Activated naive CD4-positive, alpha-beta T cell (primary cell): ENCODE measurements around the gene HLCS.
"Not testable (repeated sequence)": the region's sequence is repeated elsewhere in the genome, so short reads cannot be mapped to it uniquely, and the experiment has no call there.

Source experiments
- DNase-seq, 4 experiments: peaks; one replicate each; lab custom pipeline; 2025; lab: John Stamatoyannopoulos, UW

HLCS gene

GRCh38 chr21:36850372-36850771, 116.1 kb downstream of the HLCS start:
- DNase-seq = no peak

- DNase-seq = no peak
Measured at GRCh38 chr21:36849461-36850105, 116.9 kb downstream of the HLCS start.

GRCh38 chr21:36848730-36849274, 117.7 kb downstream of the HLCS start:
- no peak for DNase-seq

- DNase-seq = no peak
Measured at GRCh38 chr21:36847189-36847588, 119.3 kb downstream of the HLCS start.

GRCh38 chr21:36846631-36847030, 119.8 kb downstream of the HLCS start:
- no peak for DNase-seq

- no peak for DNase-seq
Measured at GRCh38 chr21:36845790-36846189, 120.7 kb downstream of the HLCS start.

- DNase-seq = no peak
Measured at GRCh38 chr21:36845070-36845469, 121.4 kb downstream of the HLCS start.

GRCh38 chr21:36841866-36842265, 124.6 kb downstream of the HLCS start:
- DNase-seq = no peak

- no peak for DNase-seq
Measured at GRCh38 chr21:36839735-36840134, 126.7 kb downstream of the HLCS start.

GRCh38 chr21:36839123-36839522, 127.3 kb downstream of the HLCS start:
- no peak for DNase-seq

- DNase-seq = no peak
Measured at GRCh38 chr21:36835383-36835795, 131.1 kb downstream of the HLCS start.

- no peak for DNase-seq
Measured at GRCh38 chr21:36834192-36834591, 132.3 kb downstream of the HLCS start.

GRCh38 chr21:36830100-36830499, 136.4 kb downstream of the HLCS start:
- DNase-seq = no peak

GRCh38 chr21:36828891-36829515, 137.5 kb downstream of the HLCS start:
- no peak for DNase-seq

GRCh38 chr21:36828208-36828607, 138.3 kb downstream of the HLCS start:
- no peak for DNase-seq

GRCh38 chr21:36825658-36826057, 140.8 kb downstream of the HLCS start:
- DNase-seq = no peak

GRCh38 chr21:36821032-36821299, 145.5 kb downstream of the HLCS start:
- DNase-seq = no peak

- DNase-seq = no peak
Measured at GRCh38 chr21:36820176-36821031, 146.1 kb downstream of the HLCS start.

- DNase-seq = no peak
Measured at GRCh38 chr21:36817732-36818450, 148.6 kb downstream of the HLCS start.

- no peak for DNase-seq
Measured at GRCh38 chr21:36816561-36817130, 149.8 kb downstream of the HLCS start.

GRCh38 chr21:36816026-36816425, 150.4 kb downstream of the HLCS start:
- not testable (repeated sequence) for DNase-seq

GRCh38 chr21:36815284-36815683, 151.2 kb downstream of the HLCS start:
- no peak for DNase-seq
